WTC11 (cell line): ENCODE measurements around the gene LGALS7.

Experiments used
- FOXJ3 ChIP-seq: sonication (generic); formaldehyde crosslinking; IDR thresholded peaks from 2 replicates; pipeline ENCODE4 v1.9.0; 2021; ENCODE audit warnings: missing genetic modification reagents, mild to moderate bottlenecking, borderline replicate concordance
- NR3C1 ChIP-seq: sonication (generic); formaldehyde crosslinking; conservative IDR thresholded peaks from 2 replicates; pipeline ENCODE4 v1.8.1; 2023; ENCODE audit warnings: low read depth, mild to moderate bottlenecking, missing genetic modification reagents
- SP1 ChIP-seq: sonication (generic); formaldehyde crosslinking; conservative IDR thresholded peaks from 2 replicates; pipeline ENCODE4 v1.8.1; 2022; ENCODE audit warnings: missing genetic modification reagents
- TF ChIP-seq, protein P1 (sequence below): fragments of 200-600 bp; IDR thresholded peaks from 2 replicates; pipeline ENCODE4 v1.8.0; 2022; ENCODE audit warnings: antibody characterized with exemption
- TF ChIP-seq, protein P2 (sequence below): sonication (generic); formaldehyde crosslinking; IDR thresholded peaks from 2 replicates; pipeline ENCODE4 v1.8.1; 2022; ENCODE audit warnings: mild to moderate bottlenecking, moderate library complexity, missing genetic modification reagents
- TF ChIP-seq, protein P3 (sequence below): sonication (generic); formaldehyde crosslinking; IDR thresholded peaks from 2 replicates; pipeline ENCODE4 v1.8.1; 2023; ENCODE audit warnings: mild to moderate bottlenecking, missing genetic modification reagents
- TF ChIP-seq, protein P4 (sequence below): sonication (generic); formaldehyde crosslinking; IDR thresholded peaks from 2 replicates; pipeline ENCODE4 v1.8.1; 2023; ENCODE audit warnings: mild to moderate bottlenecking, missing genetic modification reagents
- TF ChIP-seq, protein P5 (sequence below): sonication (generic); formaldehyde crosslinking; IDR thresholded peaks from 2 replicates; pipeline ENCODE4 v1.8.1; 2022; ENCODE audit warnings: low read depth, mild to moderate bottlenecking, moderate library complexity, missing genetic modification reagents, borderline replicate concordance
- TF ChIP-seq, protein P6 (sequence below): sonication (generic); formaldehyde crosslinking; IDR thresholded peaks from 2 replicates; pipeline ENCODE4 v1.8.0; 2022; ENCODE audit warnings: mild to moderate bottlenecking, missing genetic modification reagents

DNA sequence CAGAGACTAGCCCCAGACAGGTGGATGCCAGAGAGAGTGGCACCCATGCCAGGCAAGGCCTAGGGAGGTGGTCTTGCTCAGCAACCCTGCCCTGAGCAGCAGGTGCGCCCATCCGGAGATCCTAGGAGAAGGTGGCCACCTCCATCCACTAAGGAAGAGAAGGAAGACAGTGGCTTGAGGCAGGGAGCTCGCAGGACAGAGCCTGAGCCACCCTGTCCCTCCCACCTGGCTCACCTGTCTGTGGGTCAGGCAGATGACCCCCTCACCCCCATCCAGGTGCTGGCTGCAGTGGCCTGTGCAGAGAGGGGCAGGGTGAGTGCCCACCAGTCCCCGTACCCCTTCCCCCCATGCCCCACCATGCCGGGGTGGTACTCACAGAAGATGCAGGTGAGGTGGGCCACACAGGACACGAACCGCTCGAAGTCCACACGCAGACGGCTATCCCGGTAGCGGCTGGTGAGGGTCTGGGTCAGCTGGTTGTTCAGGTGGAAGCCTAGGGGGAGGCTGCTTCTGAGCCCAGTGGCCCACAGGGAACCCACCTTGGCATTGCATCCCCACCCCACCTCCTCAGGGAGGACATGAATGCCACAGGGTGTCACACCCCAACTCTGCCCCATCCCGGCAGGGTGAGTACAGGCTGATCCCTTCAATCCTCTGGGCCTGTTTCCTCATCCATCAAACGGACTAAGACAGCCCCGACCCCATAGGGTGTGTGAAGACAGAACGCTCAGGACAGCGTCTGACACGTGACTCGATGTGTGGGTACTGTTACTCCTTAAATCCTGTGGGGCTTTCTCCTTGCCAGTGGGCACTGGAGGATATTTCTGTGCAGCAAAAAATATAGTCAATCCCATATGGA, 42.4 kb downstream of the LGALS7 start:
- TF ChIP-seq, protein P1, sequence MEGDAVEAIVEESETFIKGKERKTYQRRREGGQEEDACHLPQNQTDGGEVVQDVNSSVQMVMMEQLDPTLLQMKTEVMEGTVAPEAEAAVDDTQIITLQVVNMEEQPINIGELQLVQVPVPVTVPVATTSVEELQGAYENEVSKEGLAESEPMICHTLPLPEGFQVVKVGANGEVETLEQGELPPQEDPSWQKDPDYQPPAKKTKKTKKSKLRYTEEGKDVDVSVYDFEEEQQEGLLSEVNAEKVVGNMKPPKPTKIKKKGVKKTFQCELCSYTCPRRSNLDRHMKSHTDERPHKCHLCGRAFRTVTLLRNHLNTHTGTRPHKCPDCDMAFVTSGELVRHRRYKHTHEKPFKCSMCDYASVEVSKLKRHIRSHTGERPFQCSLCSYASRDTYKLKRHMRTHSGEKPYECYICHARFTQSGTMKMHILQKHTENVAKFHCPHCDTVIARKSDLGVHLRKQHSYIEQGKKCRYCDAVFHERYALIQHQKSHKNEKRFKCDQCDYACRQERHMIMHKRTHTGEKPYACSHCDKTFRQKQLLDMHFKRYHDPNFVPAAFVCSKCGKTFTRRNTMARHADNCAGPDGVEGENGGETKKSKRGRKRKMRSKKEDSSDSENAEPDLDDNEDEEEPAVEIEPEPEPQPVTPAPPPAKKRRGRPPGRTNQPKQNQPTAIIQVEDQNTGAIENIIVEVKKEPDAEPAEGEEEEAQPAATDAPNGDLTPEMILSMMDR = no peak
- TF ChIP-seq FOXJ3 (CRISPR knock-in tag) (no peak), NR3C1 (CRISPR knock-in tag) (no peak), SP1 (CRISPR knock-in tag) (no peak)
- TF ChIP-seq, protein P2, sequence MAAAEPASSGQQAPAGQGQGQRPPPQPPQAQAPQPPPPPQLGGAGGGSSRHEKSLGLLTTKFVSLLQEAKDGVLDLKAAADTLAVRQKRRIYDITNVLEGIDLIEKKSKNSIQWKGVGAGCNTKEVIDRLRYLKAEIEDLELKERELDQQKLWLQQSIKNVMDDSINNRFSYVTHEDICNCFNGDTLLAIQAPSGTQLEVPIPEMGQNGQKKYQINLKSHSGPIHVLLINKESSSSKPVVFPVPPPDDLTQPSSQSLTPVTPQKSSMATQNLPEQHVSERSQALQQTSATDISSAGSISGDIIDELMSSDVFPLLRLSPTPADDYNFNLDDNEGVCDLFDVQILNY = no peak
- TF ChIP-seq, protein P3, sequence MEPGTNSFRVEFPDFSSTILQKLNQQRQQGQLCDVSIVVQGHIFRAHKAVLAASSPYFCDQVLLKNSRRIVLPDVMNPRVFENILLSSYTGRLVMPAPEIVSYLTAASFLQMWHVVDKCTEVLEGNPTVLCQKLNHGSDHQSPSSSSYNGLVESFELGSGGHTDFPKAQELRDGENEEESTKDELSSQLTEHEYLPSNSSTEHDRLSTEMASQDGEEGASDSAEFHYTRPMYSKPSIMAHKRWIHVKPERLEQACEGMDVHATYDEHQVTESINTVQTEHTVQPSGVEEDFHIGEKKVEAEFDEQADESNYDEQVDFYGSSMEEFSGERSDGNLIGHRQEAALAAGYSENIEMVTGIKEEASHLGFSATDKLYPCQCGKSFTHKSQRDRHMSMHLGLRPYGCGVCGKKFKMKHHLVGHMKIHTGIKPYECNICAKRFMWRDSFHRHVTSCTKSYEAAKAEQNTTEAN (CRISPR knock-in tag) = no peak
- TF ChIP-seq, protein P4, sequence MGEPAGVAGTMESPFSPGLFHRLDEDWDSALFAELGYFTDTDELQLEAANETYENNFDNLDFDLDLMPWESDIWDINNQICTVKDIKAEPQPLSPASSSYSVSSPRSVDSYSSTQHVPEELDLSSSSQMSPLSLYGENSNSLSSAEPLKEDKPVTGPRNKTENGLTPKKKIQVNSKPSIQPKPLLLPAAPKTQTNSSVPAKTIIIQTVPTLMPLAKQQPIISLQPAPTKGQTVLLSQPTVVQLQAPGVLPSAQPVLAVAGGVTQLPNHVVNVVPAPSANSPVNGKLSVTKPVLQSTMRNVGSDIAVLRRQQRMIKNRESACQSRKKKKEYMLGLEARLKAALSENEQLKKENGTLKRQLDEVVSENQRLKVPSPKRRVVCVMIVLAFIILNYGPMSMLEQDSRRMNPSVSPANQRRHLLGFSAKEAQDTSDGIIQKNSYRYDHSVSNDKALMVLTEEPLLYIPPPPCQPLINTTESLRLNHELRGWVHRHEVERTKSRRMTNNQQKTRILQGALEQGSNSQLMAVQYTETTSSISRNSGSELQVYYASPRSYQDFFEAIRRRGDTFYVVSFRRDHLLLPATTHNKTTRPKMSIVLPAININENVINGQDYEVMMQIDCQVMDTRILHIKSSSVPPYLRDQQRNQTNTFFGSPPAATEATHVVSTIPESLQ (CRISPR knock-in tag) = no peak
- TF ChIP-seq, protein P5, sequence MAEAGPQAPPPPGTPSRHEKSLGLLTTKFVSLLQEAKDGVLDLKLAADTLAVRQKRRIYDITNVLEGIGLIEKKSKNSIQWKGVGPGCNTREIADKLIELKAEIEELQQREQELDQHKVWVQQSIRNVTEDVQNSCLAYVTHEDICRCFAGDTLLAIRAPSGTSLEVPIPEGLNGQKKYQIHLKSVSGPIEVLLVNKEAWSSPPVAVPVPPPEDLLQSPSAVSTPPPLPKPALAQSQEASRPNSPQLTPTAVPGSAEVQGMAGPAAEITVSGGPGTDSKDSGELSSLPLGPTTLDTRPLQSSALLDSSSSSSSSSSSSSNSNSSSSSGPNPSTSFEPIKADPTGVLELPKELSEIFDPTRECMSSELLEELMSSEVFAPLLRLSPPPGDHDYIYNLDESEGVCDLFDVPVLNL (CRISPR knock-in tag) = no peak
- TF ChIP-seq, protein P6, sequence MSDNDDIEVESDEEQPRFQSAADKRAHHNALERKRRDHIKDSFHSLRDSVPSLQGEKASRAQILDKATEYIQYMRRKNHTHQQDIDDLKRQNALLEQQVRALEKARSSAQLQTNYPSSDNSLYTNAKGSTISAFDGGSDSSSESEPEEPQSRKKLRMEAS (CRISPR knock-in tag) = no peak
